ENCODE results near the gene SLC17A5.

DNA sequence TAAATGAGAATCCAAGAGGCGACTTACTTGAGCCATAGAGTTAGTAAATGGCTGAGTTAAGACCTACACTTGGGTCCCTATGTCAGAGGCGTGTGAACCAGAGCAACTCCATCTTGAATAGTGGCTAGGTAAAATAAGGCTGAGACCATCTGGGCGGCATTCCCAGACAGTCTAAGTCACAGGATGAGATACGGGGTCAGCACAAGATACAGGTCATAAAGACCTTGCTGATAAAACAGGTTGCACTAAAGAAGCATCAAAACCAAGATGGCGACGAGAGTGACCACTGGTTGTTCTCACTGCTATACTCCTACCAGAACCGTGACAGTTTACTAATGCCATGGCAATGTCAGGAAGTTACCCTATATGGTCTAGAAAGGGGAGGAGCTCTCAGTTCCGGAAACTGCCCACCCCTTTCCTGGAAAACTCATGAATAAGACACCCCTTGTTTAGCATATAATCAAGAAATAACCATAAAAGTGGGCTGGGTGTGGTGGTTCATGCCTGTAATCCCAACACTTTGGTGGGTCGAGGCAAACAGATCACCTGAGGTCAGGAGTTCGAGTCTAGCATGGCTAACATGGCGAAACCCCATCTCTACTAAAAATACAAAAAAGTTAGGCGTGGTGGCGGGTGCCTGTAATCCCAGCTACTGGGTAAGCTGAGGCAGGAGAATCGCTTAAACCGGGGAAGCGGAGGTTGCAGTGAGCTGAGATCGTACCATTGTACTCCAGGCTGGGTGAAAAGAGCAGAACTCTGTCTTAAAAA is 89.0 kb downstream of the SLC17A5 start:
- TF ChIP-seq, protein P1, sequence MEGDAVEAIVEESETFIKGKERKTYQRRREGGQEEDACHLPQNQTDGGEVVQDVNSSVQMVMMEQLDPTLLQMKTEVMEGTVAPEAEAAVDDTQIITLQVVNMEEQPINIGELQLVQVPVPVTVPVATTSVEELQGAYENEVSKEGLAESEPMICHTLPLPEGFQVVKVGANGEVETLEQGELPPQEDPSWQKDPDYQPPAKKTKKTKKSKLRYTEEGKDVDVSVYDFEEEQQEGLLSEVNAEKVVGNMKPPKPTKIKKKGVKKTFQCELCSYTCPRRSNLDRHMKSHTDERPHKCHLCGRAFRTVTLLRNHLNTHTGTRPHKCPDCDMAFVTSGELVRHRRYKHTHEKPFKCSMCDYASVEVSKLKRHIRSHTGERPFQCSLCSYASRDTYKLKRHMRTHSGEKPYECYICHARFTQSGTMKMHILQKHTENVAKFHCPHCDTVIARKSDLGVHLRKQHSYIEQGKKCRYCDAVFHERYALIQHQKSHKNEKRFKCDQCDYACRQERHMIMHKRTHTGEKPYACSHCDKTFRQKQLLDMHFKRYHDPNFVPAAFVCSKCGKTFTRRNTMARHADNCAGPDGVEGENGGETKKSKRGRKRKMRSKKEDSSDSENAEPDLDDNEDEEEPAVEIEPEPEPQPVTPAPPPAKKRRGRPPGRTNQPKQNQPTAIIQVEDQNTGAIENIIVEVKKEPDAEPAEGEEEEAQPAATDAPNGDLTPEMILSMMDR (IDR thresholded peaks at IDR 0.05; ENCODE audit: low read depth, low read length, missing input control) = no peak
- TF ChIP-seq GABPA (IDR thresholded peaks at IDR 0.05 in 1 of 2, conservative IDR thresholded peaks at IDR 0.05 in 1 of 2) (no peak), RAD21 (IDR thresholded peaks at IDR 0.05) (no peak), TAF1 (conservative IDR thresholded peaks at IDR 0.05) (no peak), SP1 (IDR thresholded peaks at IDR 0.05) (no peak), JUND (IDR thresholded peaks at IDR 0.05) (no peak), NR2F2 (IDR thresholded peaks at IDR 0.05) (no peak), RXRA (IDR thresholded peaks at IDR 0.05) (no peak), YY1 (IDR thresholded peaks at IDR 0.05) (no peak), EGR1 (IDR thresholded peaks at IDR 0.05; ENCODE audit: low read depth in 2 of 2) (no peak)
- TF ChIP-seq, protein P2, sequence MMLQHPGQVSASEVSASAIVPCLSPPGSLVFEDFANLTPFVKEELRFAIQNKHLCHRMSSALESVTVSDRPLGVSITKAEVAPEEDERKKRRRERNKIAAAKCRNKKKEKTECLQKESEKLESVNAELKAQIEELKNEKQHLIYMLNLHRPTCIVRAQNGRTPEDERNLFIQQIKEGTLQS (IDR thresholded peaks at IDR 0.05) = no peak
- TF ChIP-seq, protein P3, sequence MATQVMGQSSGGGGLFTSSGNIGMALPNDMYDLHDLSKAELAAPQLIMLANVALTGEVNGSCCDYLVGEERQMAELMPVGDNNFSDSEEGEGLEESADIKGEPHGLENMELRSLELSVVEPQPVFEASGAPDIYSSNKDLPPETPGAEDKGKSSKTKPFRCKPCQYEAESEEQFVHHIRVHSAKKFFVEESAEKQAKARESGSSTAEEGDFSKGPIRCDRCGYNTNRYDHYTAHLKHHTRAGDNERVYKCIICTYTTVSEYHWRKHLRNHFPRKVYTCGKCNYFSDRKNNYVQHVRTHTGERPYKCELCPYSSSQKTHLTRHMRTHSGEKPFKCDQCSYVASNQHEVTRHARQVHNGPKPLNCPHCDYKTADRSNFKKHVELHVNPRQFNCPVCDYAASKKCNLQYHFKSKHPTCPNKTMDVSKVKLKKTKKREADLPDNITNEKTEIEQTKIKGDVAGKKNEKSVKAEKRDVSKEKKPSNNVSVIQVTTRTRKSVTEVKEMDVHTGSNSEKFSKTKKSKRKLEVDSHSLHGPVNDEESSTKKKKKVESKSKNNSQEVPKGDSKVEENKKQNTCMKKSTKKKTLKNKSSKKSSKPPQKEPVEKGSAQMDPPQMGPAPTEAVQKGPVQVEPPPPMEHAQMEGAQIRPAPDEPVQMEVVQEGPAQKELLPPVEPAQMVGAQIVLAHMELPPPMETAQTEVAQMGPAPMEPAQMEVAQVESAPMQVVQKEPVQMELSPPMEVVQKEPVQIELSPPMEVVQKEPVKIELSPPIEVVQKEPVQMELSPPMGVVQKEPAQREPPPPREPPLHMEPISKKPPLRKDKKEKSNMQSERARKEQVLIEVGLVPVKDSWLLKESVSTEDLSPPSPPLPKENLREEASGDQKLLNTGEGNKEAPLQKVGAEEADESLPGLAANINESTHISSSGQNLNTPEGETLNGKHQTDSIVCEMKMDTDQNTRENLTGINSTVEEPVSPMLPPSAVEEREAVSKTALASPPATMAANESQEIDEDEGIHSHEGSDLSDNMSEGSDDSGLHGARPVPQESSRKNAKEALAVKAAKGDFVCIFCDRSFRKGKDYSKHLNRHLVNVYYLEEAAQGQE (IDR thresholded peaks at IDR 0.05) = no peak
- TF ChIP-seq, protein P4, sequence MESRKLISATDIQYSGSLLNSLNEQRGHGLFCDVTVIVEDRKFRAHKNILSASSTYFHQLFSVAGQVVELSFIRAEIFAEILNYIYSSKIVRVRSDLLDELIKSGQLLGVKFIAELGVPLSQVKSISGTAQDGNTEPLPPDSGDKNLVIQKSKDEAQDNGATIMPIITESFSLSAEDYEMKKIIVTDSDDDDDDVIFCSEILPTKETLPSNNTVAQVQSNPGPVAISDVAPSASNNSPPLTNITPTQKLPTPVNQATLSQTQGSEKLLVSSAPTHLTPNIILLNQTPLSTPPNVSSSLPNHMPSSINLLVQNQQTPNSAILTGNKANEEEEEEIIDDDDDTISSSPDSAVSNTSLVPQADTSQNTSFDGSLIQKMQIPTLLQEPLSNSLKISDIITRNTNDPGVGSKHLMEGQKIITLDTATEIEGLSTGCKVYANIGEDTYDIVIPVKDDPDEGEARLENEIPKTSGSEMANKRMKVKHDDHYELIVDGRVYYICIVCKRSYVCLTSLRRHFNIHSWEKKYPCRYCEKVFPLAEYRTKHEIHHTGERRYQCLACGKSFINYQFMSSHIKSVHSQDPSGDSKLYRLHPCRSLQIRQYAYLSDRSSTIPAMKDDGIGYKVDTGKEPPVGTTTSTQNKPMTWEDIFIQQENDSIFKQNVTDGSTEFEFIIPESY (IDR thresholded peaks at IDR 0.05) = no peak
- TF ChIP-seq, protein P5, sequence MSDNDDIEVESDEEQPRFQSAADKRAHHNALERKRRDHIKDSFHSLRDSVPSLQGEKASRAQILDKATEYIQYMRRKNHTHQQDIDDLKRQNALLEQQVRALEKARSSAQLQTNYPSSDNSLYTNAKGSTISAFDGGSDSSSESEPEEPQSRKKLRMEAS (IDR thresholded peaks at IDR 0.05) = no peak
